K562 (cell line): ENCODE results near the gene RGS8. TPM values are rescaled to one million over a fixed set of nuclear protein-coding genes. Genes with fewer than 3 reads are reported as not detected.
A peak's percentile ranks its signal among the peaks of the same experiment; 100 is the strongest.

Experiments used
- ATAC-seq: fragments of 200-7000 bp; cut with Tn5 transposase; 3 replicates; pipeline ENCODE4 v1.9.1; 2020; ENCODE audit warnings: moderate library complexity
- BruUV-seq: library from RNA; stranded (reverse); fragments of 400-500 nt; replicated peaks from 2 replicates; lab custom pipeline; 2021; lab: Mats Ljungman, UMichigan
- CTCF ChIA-PET: fragments of 300-600 bp; formaldehyde crosslinking; extraction: SDS; loops from one replicate; lab custom pipeline; 2021; ENCODE audit warnings: low intra/inter-chr PET ratio; lab: Yijun Ruan, JAX
- POLR2A ChIA-PET: fragments of 300-600, 350-650 bp; sonication (Branson Sonifier 250); formaldehyde crosslinking; extraction: SDS; loops from one replicate; lab custom pipeline; 2021; ENCODE audit warnings: antibody characterized with exemption, inconsistent platforms; lab: Yijun Ruan, JAX
- DNase-seq, 4 experiments: peaks; one replicate each; pipeline versions ENCODE4 v3.0.0 to v3.0.0-alpha.2; 2011 to 2018; ENCODE audit warnings: low spot score in 3 of 4, mixed read lengths in 3 of 4; ENCODE audit errors: extremely low read depth in 1 of 4
- FAIRE-seq: peaks from 2 replicates; lab custom pipeline; 2011; peaks lifted over from hg19 to GRCh38; lab: Jason Lieb, UNC
- H2AFZ ChIP-seq: 2 replicates; pipeline ENCODE4 v1.6.0; 2011; ENCODE audit warnings: low read depth, low read length, control low read depth, inconsistent platforms
- H3K27ac ChIP-seq: fragments of 200-600 bp; 3 replicates; pipeline ENCODE4 v1.8.0; 2011; ENCODE audit warnings: low read depth, mild to moderate bottlenecking, control low read depth, inconsistent platforms, low read length, moderate library complexity, mixed read lengths; ENCODE audit errors: extremely low read depth
- H3K27me3 ChIP-seq, 2 experiments: fragments of 300-600 bp in 1 of 2; 2 replicates in 1 of 2; 3 replicates in 1 of 2; pipeline versions ENCODE4 v1.6.0 to v1.8.0; 2011; ENCODE audit warnings: inconsistent platforms in 2 of 2, low read length in 2 of 2, mild to moderate bottlenecking in 1 of 2, mixed read lengths in 1 of 2, moderate library complexity in 1 of 2; ENCODE audit not compliant: control insufficient read depth in 2 of 2, insufficient read depth in 2 of 2
- H3K36me3 ChIP-seq: fragments of 300-600 bp; 3 replicates; pipeline ENCODE4 v1.8.0; 2011; ENCODE audit warnings: mild to moderate bottlenecking, low read length, inconsistent platforms; ENCODE audit not compliant: control insufficient read depth, insufficient read depth
- H3K4me1 ChIP-seq, 2 experiments: fragments of 200-600 bp in 1 of 2; replicated peaks in 1 of 2; 2 replicates in 1 of 2; 3 replicates in 1 of 2; pipeline versions ENCODE4 v1.5.1 to v1.8.0; 2011; ENCODE audit warnings: inconsistent platforms in 2 of 2, low read length in 2 of 2, mild to moderate bottlenecking in 1 of 2, mixed read lengths in 1 of 2, moderate library complexity in 1 of 2; ENCODE audit not compliant: control insufficient read depth in 2 of 2, insufficient read depth in 2 of 2
- H3K4me2 ChIP-seq: 2 replicates; pipeline ENCODE4 v1.6.1; 2011; ENCODE audit warnings: low read length, control low read depth, inconsistent platforms, mixed read lengths; ENCODE audit not compliant: insufficient read depth
- H3K4me3 ChIP-seq: fragments of 200-600 bp; sonication (generic), shearing (Covaris generic); 2 replicates; pipeline ENCODE4 v1.5.1; 2016; ENCODE audit warnings: control low read depth, inconsistent platforms
- H3K79me2 ChIP-seq: fragments of 200-600 bp; 3 replicates; pipeline ENCODE4 v1.8.0; 2011; ENCODE audit warnings: low read length, inconsistent platforms; ENCODE audit not compliant: control insufficient read depth, insufficient read depth
- H3K9ac ChIP-seq, 2 experiments: 2 replicates each; pipeline versions ENCODE4 v1.6.0 to v1.6.1; 2011; ENCODE audit warnings: low read depth in 2 of 2, low read length in 2 of 2, control low read depth in 1 of 2, inconsistent platforms in 1 of 2, mild to moderate bottlenecking in 1 of 2, mixed read lengths in 1 of 2; ENCODE audit not compliant: insufficient read depth in 1 of 2
- H3K9me1 ChIP-seq: one replicate; pipeline ENCODE4 v1.6.0; 2011; ENCODE audit warnings: inconsistent platforms, mild to moderate bottlenecking, low read length, moderate library complexity; ENCODE audit not compliant: control insufficient read depth, insufficient read depth
- H3K9me3 ChIP-seq: replicated peaks from 2 replicates; pipeline ENCODE4 v1.5.1; 2011; ENCODE audit warnings: low read depth, low read length, inconsistent platforms; ENCODE audit not compliant: control insufficient read depth, insufficient read depth
- H4K20me1 ChIP-seq: replicated peaks from 2 replicates; pipeline ENCODE4 v1.6.1; 2011; ENCODE audit warnings: low read length, inconsistent platforms, mixed read lengths; ENCODE audit not compliant: control insufficient read depth, insufficient read depth
- FOXP1 ChIP-seq: sonication (generic); formaldehyde crosslinking; IDR thresholded peaks from 2 replicates; pipeline ENCODE4 v1.8.0; 2022; ENCODE audit warnings: mild to moderate bottlenecking, missing genetic modification reagents
- GABPA ChIP-seq: fragments of 200-800 bp; sonication (Bioruptor generic); conservative IDR thresholded peaks from 2 replicates; pipeline ENCODE4 v1.6.1; 2016; ENCODE audit warnings: low read depth, missing genetic modification characterization, missing compliant biosample characterization
- ILF3 ChIP-seq: fragments of 450-650 bp; IDR thresholded peaks from 2 replicates; pipeline ENCODE4 v1.6.1; 2018; ENCODE audit warnings: antibody characterized with exemption, mild to moderate bottlenecking, moderate library complexity, borderline replicate concordance
- MIER1 ChIP-seq: fragments of 450-650 bp; IDR thresholded peaks from 2 replicates; pipeline ENCODE4 v1.6.1; 2016; ENCODE audit warnings: antibody characterized with exemption, mild to moderate bottlenecking, low read depth
- MTF1 ChIP-seq: fragments of 250-450 bp; sonication (Bioruptor Pico); IDR thresholded peaks from 2 replicates; pipeline ENCODE4 v1.9.0; 2021; ENCODE audit warnings: moderate library complexity, mild to moderate bottlenecking, inconsistent platforms, borderline replicate concordance
- MYBL2 ChIP-seq, 2 experiments: fragments of 450-650 bp in 1 of 2; sonication (generic) in 1 of 2; formaldehyde crosslinking in 1 of 2; IDR thresholded peaks; 2 replicates each; pipeline versions ENCODE4 v1.6.1 to v1.8.1; 2017 to 2022; ENCODE audit warnings: borderline replicate concordance in 1 of 2, inconsistent platforms in 1 of 2, low read depth in 1 of 2, mild to moderate bottlenecking in 1 of 2, missing genetic modification reagents in 1 of 2, moderate library complexity in 1 of 2
- RAD21 ChIP-seq, 2 experiments: fragments of 250-450 bp in 1 of 2; fragments of 450-650 bp in 1 of 2; sonication (Bioruptor Pico) in 1 of 2; formaldehyde crosslinking in 1 of 2; IDR thresholded peaks in 1 of 2; conservative IDR thresholded peaks in 1 of 2; 2 replicates each; pipeline versions ENCODE4 v1.4.0 to v1.8.0; 2020 to 2022; ENCODE audit warnings: mild to moderate bottlenecking in 2 of 2, moderate library complexity in 1 of 2
- RB1 ChIP-seq: fragments of 450-650 bp; IDR thresholded peaks from 2 replicates; pipeline ENCODE4 v1.6.1; 2017; ENCODE audit warnings: low read depth, mild to moderate bottlenecking
- TCFL5 ChIP-seq: fragments of 250-450 bp; sonication (Bioruptor Pico); conservative IDR thresholded peaks from 2 replicates; pipeline ENCODE4 v1.6.1; 2021; ENCODE audit warnings: mild to moderate bottlenecking, moderate library complexity, matching md5 sums
- TGIF2 ChIP-seq: sonication (generic); formaldehyde crosslinking; IDR thresholded peaks from 2 replicates; pipeline ENCODE4 v1.8.1; 2022; ENCODE audit warnings: mild to moderate bottlenecking, missing genetic modification reagents, moderate library complexity
- ZNF140 ChIP-seq: fragments of 250-450 bp; sonication (Bioruptor Pico); IDR thresholded peaks from 2 replicates; pipeline ENCODE4 v1.8.0; 2021; ENCODE audit warnings: moderate library complexity, mild to moderate bottlenecking, inconsistent platforms
- ZNF668 ChIP-seq: fragments of 250-450 bp; sonication (Bioruptor Pico); IDR thresholded peaks from 2 replicates; pipeline ENCODE4 v1.8.0; 2022; ENCODE audit warnings: mild to moderate bottlenecking, inconsistent platforms
- WGBS: fragments of 100-300 bp; shearing (Covaris generic); methylation state at CpG from one replicate; pipeline ENCODE4 v1.1.6; 2016; ENCODE audit warnings: low coverage, mixed read lengths; ENCODE audit not compliant: insufficient coverage; ENCODE audit errors: missing lambda C conversion rate; 5-methylcytosine and 5-hydroxymethylcytosine counted together
- in situ Hi-C: fragments of 300-500 bp; cut with MboI; formaldehyde crosslinking; loops from 4 replicates; pipeline ENCODE4 v1.15.0; 2018; ENCODE audit warnings: inconsistent platforms, mixed read lengths
- intact Hi-C: fragments of 100-400 bp; cut with micrococcal nuclease; formaldehyde crosslinking; loops from 2 replicates; pipeline ENCODE4 v1.14.2; 2022
- polyA plus RNA-seq, 8 experiments: library from polyadenylated mRNA; depleted of rRNA in 4 of 8; stranded (reverse) in 5 of 8; unstranded in 3 of 8; fragments of >200 nt; fragmentation: Nextera tagmentation in 2 of 8; fragmentation: Illumina TruSeq in 1 of 8; extraction: Ambion mirVana in 2 of 8; extraction: Trizol in 1 of 8; gene quantifications; 2 replicates each; pipeline versions ENCODE4 v1.2.1 to v1.2.3, GENCODE V29; 2011 to 2014; ENCODE audit warnings: inconsistent platforms in 1 of 8, missing spikeins in 1 of 8
- total RNA-seq, 7 experiments: library from RNA; depleted of rRNA in 6 of 7; stranded (reverse); fragments of >200 nt in 6 of 7; fragmentation: Illumina TruSeq in 2 of 7; extraction: Trizol in 2 of 7; gene quantifications; 2 replicates each; pipeline versions ENCODE4 v1.2.1 to v1.2.3, GENCODE V29; 2011 to 2021; ENCODE audit warnings: low replicate concordance in 1 of 7
- TF ChIP-seq, protein P1 (sequence below): fragments of 450-650 bp; formaldehyde crosslinking; IDR thresholded peaks from 2 replicates; pipeline ENCODE4 v1.4.0; 2022; ENCODE audit warnings: mild to moderate bottlenecking, moderate library complexity

RGS8 gene
- total and polyA plus RNA-seq, 9 of the 15 experiments (the other 6 are each of a cell fraction or from before 2014, with no cell fraction given) = not detected

DNA sequence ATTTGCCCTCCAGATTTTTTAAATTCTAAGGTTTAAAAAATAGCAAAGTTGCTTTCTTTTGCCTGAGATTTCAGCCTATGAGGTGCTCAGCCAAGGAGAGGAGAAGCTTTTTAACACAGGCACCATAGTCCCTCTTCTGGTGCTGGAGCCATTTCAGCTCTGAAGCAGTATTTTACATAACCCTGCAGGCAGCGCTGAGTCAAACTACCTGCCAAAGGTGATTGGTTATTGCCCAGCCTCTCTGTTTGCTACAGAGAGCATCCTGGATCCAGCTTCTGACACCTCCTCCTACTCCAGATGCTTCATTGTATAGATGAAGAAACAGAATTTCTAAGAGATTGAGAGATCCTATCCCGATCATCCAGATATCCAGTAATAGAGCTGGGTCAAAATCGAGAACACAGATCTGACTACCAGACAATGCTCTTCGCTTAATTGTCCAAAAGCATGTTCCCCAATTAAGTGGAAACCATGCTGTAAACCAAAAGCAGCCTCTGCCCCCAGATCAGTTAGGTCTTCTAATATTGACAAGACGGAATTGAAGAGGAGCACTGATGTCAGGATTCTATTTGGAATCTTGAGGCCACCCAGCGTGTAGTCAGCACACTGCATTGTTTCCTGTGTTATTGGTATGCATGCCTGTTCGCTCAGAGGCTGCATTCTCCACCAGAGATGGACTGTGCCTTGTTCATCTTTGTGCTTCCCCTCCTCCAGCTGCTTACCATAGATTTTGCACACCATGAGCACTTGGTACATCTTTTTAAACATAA is 22.1 kb downstream of the RGS8 start:
- no peak overlapping the region for H3K27ac ChIP-seq
- no peak overlapping the region for H3K4me3 ChIP-seq
- intact Hi-C loops (no loop called here), in situ Hi-C loops (no loop called here)
- peak in 1 of 2 experiments; percentile 42; a peak in 2 of 4 replicates for TF ChIP-seq RAD21 (CRISPR knock-in tag; conservative IDR thresholded peaks at IDR 0.05 in 1 of 2, IDR thresholded peaks at IDR 0.05 in 1 of 2)
- TF ChIP-seq, protein P1, sequence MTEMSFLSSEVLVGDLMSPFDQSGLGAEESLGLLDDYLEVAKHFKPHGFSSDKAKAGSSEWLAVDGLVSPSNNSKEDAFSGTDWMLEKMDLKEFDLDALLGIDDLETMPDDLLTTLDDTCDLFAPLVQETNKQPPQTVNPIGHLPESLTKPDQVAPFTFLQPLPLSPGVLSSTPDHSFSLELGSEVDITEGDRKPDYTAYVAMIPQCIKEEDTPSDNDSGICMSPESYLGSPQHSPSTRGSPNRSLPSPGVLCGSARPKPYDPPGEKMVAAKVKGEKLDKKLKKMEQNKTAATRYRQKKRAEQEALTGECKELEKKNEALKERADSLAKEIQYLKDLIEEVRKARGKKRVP = no peak
- no TSS peak for BruUV-seq
- H3K27me3 ChIP-seq = peaks cover 8 to 17% of the 10 kb centered on the region in 2 experiments; a peak in 3 of 5 replicates
- peak; percentile 58 for FAIRE-seq
- no peaks in the 10 kb centered on the region for H3K36me3 ChIP-seq
- peak; percentile 58; the same call in 2 of the 3 replicates for ATAC-seq
- no peaks in the 10 kb centered on the region for H3K4me1 ChIP-seq
- 1% methylated on average over 7 of the region's 7 CpGs for WGBS
- no peak overlapping the region for H3K9ac ChIP-seq
- ChIA-PET CTCF (no interaction called here), POLR2A (interaction anchor here (0.6 to 2.6 kb wide), 8 partner anchors 8 to 418 kb away, joined by 3 to 8 read pairs (median 4); no protein-coding TSS in a partner anchor)
- H3K79me2 ChIP-seq = no peaks in the 10 kb centered on the region
- no peaks in the 10 kb centered on the region for H3K9me1 ChIP-seq
- no peaks in the 10 kb centered on the region for H4K20me1 ChIP-seq
- H2AFZ ChIP-seq = no peak overlapping the region
- H3K4me2 ChIP-seq = no peak overlapping the region
- no peaks in the 10 kb centered on the region for H3K9me3 ChIP-seq
- no peak for DNase-seq

DNA sequence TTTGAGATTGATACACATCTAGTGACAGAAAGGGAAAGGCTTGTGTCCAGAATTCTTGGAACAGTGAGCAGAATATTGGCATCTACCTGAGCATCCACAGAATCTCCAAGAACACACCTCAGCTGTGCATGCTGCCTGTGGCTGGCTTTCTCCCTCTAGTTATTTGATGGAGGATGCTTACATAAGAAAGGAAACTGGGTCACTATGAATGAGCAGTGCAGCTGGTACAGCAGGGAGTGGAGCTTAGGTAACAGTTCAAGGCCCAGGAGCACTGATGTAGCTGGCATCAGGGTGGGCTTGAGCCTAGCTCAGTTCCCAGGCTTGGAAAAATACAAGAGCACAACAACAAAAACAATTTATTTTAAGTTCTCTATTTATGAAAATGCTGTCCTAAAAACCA is 26.3 kb downstream of the RGS8 start:
- FAIRE-seq = no peak
- CTCF ChIA-PET = interaction anchor here (0.6 kb wide), 1 partner anchor 67 kb away, joined by 3 read pairs; no protein-coding TSS in a partner anchor
- no peak overlapping the region for H3K4me3 ChIP-seq
- in situ Hi-C loops = no loop called here
- no peaks in the 10 kb centered on the region; a peak in 1 of 5 replicates for H3K4me1 ChIP-seq
- no peaks in the 10 kb centered on the region for H4K20me1 ChIP-seq
- no peaks in the 10 kb centered on the region for H3K9me1 ChIP-seq
- no peak overlapping the region for H2AFZ ChIP-seq
- H3K9me3 ChIP-seq = no peaks in the 10 kb centered on the region
- H3K36me3 ChIP-seq = no peaks in the 10 kb centered on the region
- H3K9ac ChIP-seq = no peak overlapping the region
- intact Hi-C loops = no loop called here
- no peak overlapping the region for H3K27ac ChIP-seq
- BruUV-seq = no TSS peak
- H3K27me3 ChIP-seq = peaks cover 12 to 23% of the 10 kb centered on the region in 2 experiments; a peak in 4 of 5 replicates
- H3K79me2 ChIP-seq = no peaks in the 10 kb centered on the region
- no peak for DNase-seq
- POLR2A ChIA-PET = interaction anchor here (1.8 kb wide), 1 partner anchor 9 kb away, joined by 5 read pairs; no protein-coding TSS in a partner anchor
- no peak for ATAC-seq
- no peak overlapping the region for H3K4me2 ChIP-seq
- TF ChIP-seq ZNF140 (CRISPR knock-in tag) (no peak), ZNF668 (CRISPR knock-in tag) (no peak), GABPA (tag) (no peak), TGIF2 (CRISPR knock-in tag) (no peak), MYBL2 (IDR thresholded peaks at IDR 0.05; ENCODE audit: low read depth) (no peak), MYBL2 (CRISPR knock-in tag; IDR thresholded peaks at IDR 0.05; ENCODE audit: borderline replicate concordance) (no peak), TCFL5 (CRISPR knock-in tag) (no peak), MIER1 (no peak), RAD21 (CRISPR knock-in tag; conservative IDR thresholded peaks at IDR 0.05 in 1 of 2, IDR thresholded peaks at IDR 0.05 in 1 of 2) (no peak), MTF1 (no peak), RB1 (no peak), FOXP1 (CRISPR knock-in tag) (no peak), ILF3 (no peak)
